Esophagus squamous epithelium (tissue), 5 donors: ENCODE results near the gene TIFAB. TPM values are rescaled to one million over a fixed set of nuclear protein-coding genes. Genes with fewer than 3 reads are reported as not detected.

Source experiments
- DNase-seq: peaks from one replicate; lab custom pipeline; 2025; lab: John Stamatoyannopoulos, UW
- H3K27ac ChIP-seq, 4 donors: fragments of 200-600 bp; sonication (generic); one replicate each; pipeline ENCODE4 v1.5.1; 2016 to 2019; ENCODE audit warnings: mild to moderate bottlenecking in 1 of 4
- H3K27me3 ChIP-seq, 4 donors: fragments of 200-600 bp; sonication (generic); 1 replicate in 3 of 4; 2 replicates in 1 of 4; pipeline versions ENCODE4 v1.5.1 to v1.6.0; 2017 to 2021; ENCODE audit warnings: antibody characterized with exemption in 1 of 4
- H3K36me3 ChIP-seq, 3 donors: fragments of 200-600 bp; sonication (generic); one replicate each; pipeline ENCODE4 v1.5.1; 2016 to 2019
- H3K4me1 ChIP-seq, 3 donors: fragments of 200-600 bp; sonication (generic); one replicate each; pipeline ENCODE4 v1.5.1; 2017 to 2019
- H3K4me3 ChIP-seq, 4 donors: fragments of 200-600 bp; sonication (generic); 1 replicate in 3 of 4; 2 replicates in 1 of 4; pipeline ENCODE4 v1.5.1; 2016 to 2019; ENCODE audit warnings: mild to moderate bottlenecking in 2 of 4, moderate library complexity in 1 of 4
- H3K9me3 ChIP-seq, 3 donors: fragments of 200-600 bp; sonication (generic); one replicate each; pipeline ENCODE4 v1.5.1; 2016 to 2019
- POLR2A ChIP-seq, 4 donors: fragments of 450-650 bp; IDR thresholded peaks; one replicate each; pipeline ENCODE4 v1.6.1; 2017; ENCODE audit warnings: antibody characterized with exemption in 4 of 4, mild to moderate bottlenecking in 4 of 4, moderate library complexity in 3 of 4
- WGBS, 2 donors: methylation state at CpG; one replicate each; pipeline ENCODE4 v1.1.5; 2018; 5-methylcytosine and 5-hydroxymethylcytosine counted together
- intact Hi-C: fragments of 100-400 bp; cut with DNase I; formaldehyde crosslinking; loops from one replicate; pipeline ENCODE4 v1.15.0; 2022
- total RNA-seq, 4 donors: library from RNA; depleted of rRNA; stranded (reverse); fragments of >200 nt; gene quantifications; one replicate each; pipeline ENCODE4 v1.1.0, GENCODE V29; 2016
- TF ChIP-seq, protein P1 (sequence below), 6 experiments: fragments of 450-650 bp in 4 of 6; fragments of 200-600 bp in 2 of 6; sonication (generic) in 2 of 6; IDR thresholded peaks; one replicate each; pipeline ENCODE4 v1.5.1; 2016 to 2019; ENCODE audit warnings: antibody characterized with exemption in 6 of 6, mild to moderate bottlenecking in 4 of 6, moderate library complexity in 4 of 6
- donor health status: DM: yes; HTN: yes; CAD: no.

Gene TIFAB
- total RNA-seq, 4 donors from 2014 or later = under 0.01 to 0.18 (median 0.08) TPM; not detected in 1

- Histone ChIP-seq H3K9me3 (no peaks in the 10 kb centered on the region), H3K27me3 (peaks cover 0 to 41% (median 0%) of the 10 kb centered on the region in 4 donors), H3K27ac (no peak overlapping the region), H3K4me3 (no peak overlapping the region), H3K4me1 (peaks cover 0 to 24% (median 6%) of the 10 kb centered on the region in 3 donors), H3K36me3 (no peaks in the 10 kb centered on the region)
- intact Hi-C loops = no loop called here
- DNase-seq = no peak
- TF ChIP-seq, protein P1, sequence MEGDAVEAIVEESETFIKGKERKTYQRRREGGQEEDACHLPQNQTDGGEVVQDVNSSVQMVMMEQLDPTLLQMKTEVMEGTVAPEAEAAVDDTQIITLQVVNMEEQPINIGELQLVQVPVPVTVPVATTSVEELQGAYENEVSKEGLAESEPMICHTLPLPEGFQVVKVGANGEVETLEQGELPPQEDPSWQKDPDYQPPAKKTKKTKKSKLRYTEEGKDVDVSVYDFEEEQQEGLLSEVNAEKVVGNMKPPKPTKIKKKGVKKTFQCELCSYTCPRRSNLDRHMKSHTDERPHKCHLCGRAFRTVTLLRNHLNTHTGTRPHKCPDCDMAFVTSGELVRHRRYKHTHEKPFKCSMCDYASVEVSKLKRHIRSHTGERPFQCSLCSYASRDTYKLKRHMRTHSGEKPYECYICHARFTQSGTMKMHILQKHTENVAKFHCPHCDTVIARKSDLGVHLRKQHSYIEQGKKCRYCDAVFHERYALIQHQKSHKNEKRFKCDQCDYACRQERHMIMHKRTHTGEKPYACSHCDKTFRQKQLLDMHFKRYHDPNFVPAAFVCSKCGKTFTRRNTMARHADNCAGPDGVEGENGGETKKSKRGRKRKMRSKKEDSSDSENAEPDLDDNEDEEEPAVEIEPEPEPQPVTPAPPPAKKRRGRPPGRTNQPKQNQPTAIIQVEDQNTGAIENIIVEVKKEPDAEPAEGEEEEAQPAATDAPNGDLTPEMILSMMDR (IDR thresholded peaks at IDR 0.05) = peak; percentile 60 to 80 (median 66)
- TF ChIP-seq POLR2A (IDR thresholded peaks at IDR 0.05) = no peak
- 50% methylated on average over 7 to 9 of the region's 9 CpGs for WGBS, 2 donors
Observed at GRCh38 chr5:135457424-135458071, 5.4 kb upstream of the TIFAB start.

- H3K27me3 ChIP-seq = peaks cover 0 to 34% (median 1%) of the 10 kb centered on the region in 4 donors
- H3K4me1 ChIP-seq = peaks cover 0 to 13% (median 6%) of the 10 kb centered on the region in 3 donors
- intact Hi-C loops = no loop called here
- WGBS, 2 donors = 61 to 69% methylated on average over 8 of the region's 12 CpGs
- DNase-seq = no peak
- no peak for TF ChIP-seq POLR2A (IDR thresholded peaks at IDR 0.05)
- TF ChIP-seq, protein P1 (IDR thresholded peaks at IDR 0.05) = no peak
- no peak overlapping the region for H3K27ac ChIP-seq
- H3K9me3 ChIP-seq = no peaks in the 10 kb centered on the region
- H3K36me3 ChIP-seq = no peaks in the 10 kb centered on the region
- no peak overlapping the region for H3K4me3 ChIP-seq
Observed at GRCh38 chr5:135456238-135457099, 4.3 kb upstream of the TIFAB start.

DNA sequence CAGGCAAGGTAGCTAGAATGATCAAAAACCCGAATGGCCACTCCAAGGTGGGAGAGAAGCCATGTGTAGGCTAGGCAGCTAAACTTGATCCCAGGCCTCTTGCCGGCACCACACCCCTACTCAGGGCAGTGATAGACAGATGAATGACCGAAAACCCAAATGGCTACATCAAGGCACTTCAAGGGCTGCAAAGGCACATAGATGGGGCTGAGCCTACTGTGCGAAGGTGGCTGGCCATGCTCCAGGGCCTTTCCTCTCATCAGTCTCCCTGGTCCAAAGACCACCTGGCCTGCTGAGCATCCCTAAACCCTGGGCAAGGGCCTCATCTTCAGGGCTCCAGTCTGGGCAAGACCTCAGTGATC is 3.7 kb upstream of the TIFAB start:
- Histone ChIP-seq H3K4me3 (no peak overlapping the region), H3K9me3 (no peaks in the 10 kb centered on the region), H3K36me3 (no peaks in the 10 kb centered on the region), H3K27ac (no peak overlapping the region), H3K4me1 (peaks cover 0 to 13% (median 6%) of the 10 kb centered on the region in 3 donors), H3K27me3 (peaks cover 0 to 33% (median 1%) of the 10 kb centered on the region in 4 donors)
- TF ChIP-seq POLR2A (IDR thresholded peaks at IDR 0.05) = no peak
- TF ChIP-seq, protein P1 (IDR thresholded peaks at IDR 0.05) = no peak
- 78 to 86% methylated on average over 4 of the region's 4 CpGs for WGBS, 2 donors
- intact Hi-C loops = no loop called here
- no peak for DNase-seq

DNA sequence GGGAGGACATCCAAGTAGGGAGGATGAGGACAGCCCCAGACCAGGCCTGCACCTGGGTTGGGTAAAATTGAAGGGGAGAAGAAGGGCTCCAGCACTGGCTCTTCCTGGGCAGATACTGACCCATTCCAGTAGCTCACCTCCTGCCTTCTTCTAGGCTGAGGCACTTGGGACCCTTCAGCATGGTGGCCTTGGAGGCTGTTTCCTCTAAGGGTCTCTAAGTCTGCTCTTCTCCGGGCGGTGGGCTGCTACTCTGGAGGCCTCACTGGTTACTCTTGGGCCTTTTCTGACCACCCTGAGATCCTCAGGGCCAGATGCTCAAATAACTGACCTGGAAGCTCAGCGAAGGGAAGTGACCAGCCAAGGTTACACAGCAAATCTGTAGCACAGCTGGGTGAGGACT is 2.8 kb upstream of the TIFAB start:
- 100% methylated on average over 2 of the region's 3 CpGs; no CpG with 5 or more reads in 1 of the 2 donors for WGBS, 2 donors
- Histone ChIP-seq H3K9me3 (no peaks in the 10 kb centered on the region), H3K4me1 (peaks cover 0 to 13% (median 6%) of the 10 kb centered on the region in 3 donors), H3K36me3 (no peaks in the 10 kb centered on the region), H3K27me3 (peaks cover 0 to 28% (median 1%) of the 10 kb centered on the region in 4 donors), H3K27ac (no peak overlapping the region), H3K4me3 (no peak overlapping the region)
- no peak for DNase-seq
- intact Hi-C loops = no loop called here
- TF ChIP-seq, protein P1 (IDR thresholded peaks at IDR 0.05) = no peak
- no peak for TF ChIP-seq POLR2A (IDR thresholded peaks at IDR 0.05)

- intact Hi-C loops = no loop called here
- Histone ChIP-seq H3K4me1 (peaks cover 0 to 5% (median 2%) of the 10 kb centered on the region in 3 donors), H3K27ac (no peak overlapping the region)
Observed at GRCh38 chr5:135453613-135454012, 1.5 kb upstream of the TIFAB start.

More at GRCh38 chr5:135453613-135454012, 1.5 kb upstream of the TIFAB start:
- WGBS, 2 donors = 66 to 83% methylated on average over 4 of the region's 4 CpGs
- TF ChIP-seq, protein P1 (IDR thresholded peaks at IDR 0.05) = no peak
- H3K4me3 ChIP-seq = no peak overlapping the region
- no peaks in the 10 kb centered on the region for H3K9me3 ChIP-seq
- peaks cover 0 to 31% (median 1%) of the 10 kb centered on the region in 4 donors for H3K27me3 ChIP-seq
- no peaks in the 10 kb centered on the region for H3K36me3 ChIP-seq
- no peak for DNase-seq
